ENCODE data around the gene SLC12A1. TPM values are rescaled to one million over a fixed set of nuclear protein-coding genes. Genes with fewer than 3 reads are reported as not detected.

SLC12A1 gene
- total RNA-seq, 1 donor from 2014 or later = not detected

GRCh38 chr15:48222627-48223026 is 16.5 kb downstream of the SLC12A1 start:
- no peak for DNase-seq (ENCODE audit: low read depth)
- Histone ChIP-seq H3K36me3 (ENCODE audit: control insufficient read depth, insufficient read depth, low read length) (no peaks in the 10 kb centered on the region), H3K4me3 (ENCODE audit: low read depth, low read length) (no peak overlapping the region), H3K27me3 (ENCODE audit: control insufficient read depth, insufficient read depth, low read length) (no peaks in the 10 kb centered on the region)
- no peak for TF ChIP-seq CTCF (IDR thresholded peaks at IDR 0.05; ENCODE audit: insufficient read depth, low read length, poor library complexity, severe bottlenecking)

GRCh38 chr15:48225771-48226170 is 19.7 kb downstream of the SLC12A1 start:
- no peaks in the 10 kb centered on the region for H3K36me3 ChIP-seq (ENCODE audit: control insufficient read depth, insufficient read depth, low read length)
- TF ChIP-seq CTCF (IDR thresholded peaks at IDR 0.05; ENCODE audit: insufficient read depth, low read length, poor library complexity, severe bottlenecking) = no peak
- DNase-seq (ENCODE audit: low read depth) = no peak
- no peak overlapping the region for H3K4me3 ChIP-seq (ENCODE audit: low read depth, low read length)
- H3K27me3 ChIP-seq (ENCODE audit: control insufficient read depth, insufficient read depth, low read length) = no peaks in the 10 kb centered on the region

- H3K36me3 ChIP-seq (ENCODE audit: control insufficient read depth, insufficient read depth, low read length) = no peaks in the 10 kb centered on the region
- TF ChIP-seq CTCF (IDR thresholded peaks at IDR 0.05; ENCODE audit: insufficient read depth, low read length, poor library complexity, severe bottlenecking) = no peak
- no peak for DNase-seq (ENCODE audit: low read depth)
- H3K4me3 ChIP-seq (ENCODE audit: low read depth, low read length) = no peak overlapping the region
- H3K27me3 ChIP-seq (ENCODE audit: control insufficient read depth, insufficient read depth, low read length) = no peaks in the 10 kb centered on the region
These were observed 24.4 kb downstream of the SLC12A1 start for GRCh38 chr15:48230498-48230897.

- no peak for TF ChIP-seq CTCF (IDR thresholded peaks at IDR 0.05; ENCODE audit: insufficient read depth, low read length, poor library complexity, severe bottlenecking)
- Histone ChIP-seq H3K36me3 (ENCODE audit: control insufficient read depth, insufficient read depth, low read length) (no peaks in the 10 kb centered on the region), H3K27me3 (ENCODE audit: control insufficient read depth, insufficient read depth, low read length) (no peaks in the 10 kb centered on the region), H3K4me3 (ENCODE audit: low read depth, low read length) (no peak overlapping the region)
- no peak for DNase-seq (ENCODE audit: low read depth)
These were observed 27.1 kb downstream of the SLC12A1 start for GRCh38 chr15:48233246-48233645.

- no peaks in the 10 kb centered on the region for H3K36me3 ChIP-seq (ENCODE audit: control insufficient read depth, insufficient read depth, low read length)
- H3K4me3 ChIP-seq (ENCODE audit: low read depth, low read length) = no peak overlapping the region
- no peak for TF ChIP-seq CTCF (IDR thresholded peaks at IDR 0.05; ENCODE audit: insufficient read depth, low read length, poor library complexity, severe bottlenecking)
- H3K27me3 ChIP-seq (ENCODE audit: control insufficient read depth, insufficient read depth, low read length) = no peaks in the 10 kb centered on the region
- no peak for DNase-seq (ENCODE audit: low read depth)
These were observed 33.2 kb downstream of the SLC12A1 start for GRCh38 chr15:48239334-48239733.

GRCh38 chr15:48242015-48242414 is 35.9 kb downstream of the SLC12A1 start:
- DNase-seq (ENCODE audit: low read depth) = no peak
- H3K4me3 ChIP-seq (ENCODE audit: low read depth, low read length) = no peak overlapping the region
- H3K36me3 ChIP-seq (ENCODE audit: control insufficient read depth, insufficient read depth, low read length) = no peaks in the 10 kb centered on the region

More at GRCh38 chr15:48242015-48242414, 35.9 kb downstream of the SLC12A1 start:
- no peaks in the 10 kb centered on the region for H3K27me3 ChIP-seq (ENCODE audit: control insufficient read depth, insufficient read depth, low read length)
- no peak for TF ChIP-seq CTCF (IDR thresholded peaks at IDR 0.05; ENCODE audit: insufficient read depth, low read length, poor library complexity, severe bottlenecking)
